Astrocyte of the cerebellum (primary cell): ENCODE measurements around the gene GNAT2.

Source experiments
- DNase-seq: peaks from one replicate; pipeline ENCODE4 v3.0.0-alpha.2; 2011; ENCODE audit warnings: low read depth
- H3K4me3 ChIP-seq: 2 replicates; pipeline ENCODE4 v1.5.1; 2011; ENCODE audit warnings: mild to moderate bottlenecking, low read depth, low read length, moderate library complexity
- CTCF ChIP-seq: IDR thresholded peaks from 2 replicates; pipeline ENCODE4 v1.5.1; 2012; ENCODE audit warnings: low read length, low read depth, moderate library complexity, mild to moderate bottlenecking; ENCODE audit errors: missing control alignments
- in situ Hi-C: cut with HindIII; loops from 2 replicates; pipeline ENCODE4 v1.10.0; 2017; ENCODE audit warnings: low sequenced_read_pairs

Gene GNAT2

GRCh38 chr1:109639063-109639840 lies 19.8 kb upstream of the GNAT2 start:
- no peak for DNase-seq
- no peak overlapping the region for H3K4me3 ChIP-seq
- in situ Hi-C loops, result no loop called here
- no peak for TF ChIP-seq CTCF

GRCh38 chr1:109637446-109637845 lies 18.0 kb upstream of the GNAT2 start:
- no peak for DNase-seq
- no peak for TF ChIP-seq CTCF
- in situ Hi-C loops, result no loop called here
- H3K4me3 ChIP-seq, result no peak overlapping the region

- DNase-seq, result no peak
- in situ Hi-C loops, result no loop called here
- no peak overlapping the region for H3K4me3 ChIP-seq
- no peak for TF ChIP-seq CTCF
Observed at GRCh38 chr1:109636201-109636952, 17.0 kb upstream of the GNAT2 start.

- no peak for DNase-seq
- TF ChIP-seq CTCF, result no peak
- in situ Hi-C loops, result no loop called here
- no peak overlapping the region for H3K4me3 ChIP-seq
Observed at GRCh38 chr1:109635862-109636200, 16.4 kb upstream of the GNAT2 start.

GRCh38 chr1:109634771-109635750 lies 15.6 kb upstream of the GNAT2 start:
- DNase-seq, result no peak
- no peak overlapping the region for H3K4me3 ChIP-seq
- no peak for TF ChIP-seq CTCF
- in situ Hi-C loops, result no loop called here

- no peak for TF ChIP-seq CTCF
- DNase-seq, result no peak
- in situ Hi-C loops, result no loop called here
- H3K4me3 ChIP-seq, result no peak overlapping the region
Observed at GRCh38 chr1:109634292-109634691, 14.9 kb upstream of the GNAT2 start.
